Smooth muscle cell (in vitro differentiated cells): ENCODE data around the gene SGMS1. TPM values are rescaled to one million over a fixed set of nuclear protein-coding genes. Genes with fewer than 3 reads are reported as not detected.

ENCODE experiments used
- DNase-seq: peaks from one replicate; lab custom pipeline; 2025; ENCODE audit not compliant: unreplicated experiment; lab: John Stamatoyannopoulos, UW
- H2AFZ ChIP-seq: fragments of 200-600 bp; sonication (generic); 2 replicates; pipeline ENCODE4 v1.6.0; 2016; ENCODE audit warnings: antibody characterized with exemption, low read depth, mild to moderate bottlenecking
- H3F3A ChIP-seq: fragments of 200-600 bp; sonication (generic); 2 replicates; pipeline ENCODE4 v1.6.0; 2017; ENCODE audit warnings: antibody characterized with exemption, low read depth
- H3K27ac ChIP-seq: fragments of 200-600 bp; sonication (generic); 2 replicates; pipeline ENCODE4 v1.5.1; 2016; ENCODE audit warnings: low read depth, mild to moderate bottlenecking
- H3K27me3 ChIP-seq: fragments of 200-600 bp; sonication (generic); 2 replicates; pipeline ENCODE4 v1.6.1; 2016; ENCODE audit warnings: low read depth, mild to moderate bottlenecking
- H3K36me3 ChIP-seq: fragments of 200-600 bp; sonication (generic); 2 replicates; pipeline ENCODE4 v1.5.1; 2016; ENCODE audit warnings: low read depth
- H3K4me1 ChIP-seq: fragments of 200-600 bp; sonication (generic); 2 replicates; pipeline ENCODE4 v1.5.1; 2016; ENCODE audit warnings: low read depth
- H3K4me2 ChIP-seq: fragments of 200-600 bp; sonication (generic); 2 replicates; pipeline ENCODE4 v1.6.0; 2016; ENCODE audit warnings: mild to moderate bottlenecking
- H3K4me3 ChIP-seq: fragments of 200-600 bp; sonication (generic); 2 replicates; pipeline ENCODE4 v1.5.1; 2016; ENCODE audit warnings: mild to moderate bottlenecking
- H3K79me2 ChIP-seq: fragments of 200-600 bp; sonication (generic); 2 replicates; pipeline ENCODE4 v1.6.0; 2016; ENCODE audit warnings: low read depth, mild to moderate bottlenecking
- H3K9ac ChIP-seq: fragments of 200-600 bp; sonication (generic); 2 replicates; pipeline ENCODE4 v1.6.0; 2016; ENCODE audit warnings: low read depth
- H3K9me3 ChIP-seq: fragments of 200-600 bp; sonication (generic); replicated peaks from 2 replicates; pipeline ENCODE4 v1.5.1; 2016; ENCODE audit warnings: low read depth
- H4K20me1 ChIP-seq: fragments of 200-600 bp; sonication (generic); 2 replicates; pipeline ENCODE4 v1.6.0; 2016; ENCODE audit warnings: low read depth
- CTCF ChIP-seq: fragments of 200-600 bp; sonication (generic); IDR thresholded peaks from 2 replicates; pipeline ENCODE4 v1.5.1; 2017; ENCODE audit warnings: borderline replicate concordance, mild to moderate bottlenecking, antibody characterized with exemption; ENCODE audit not compliant: insufficient read depth, poor library complexity, severe bottlenecking
- WGBS: methylation state at CpG from one replicate; pipeline ENCODE4 v1.1.7; 2016; ENCODE audit warnings: low lambda C conversion rate; 5-methylcytosine and 5-hydroxymethylcytosine counted together
- polyA plus RNA-seq: library from polyadenylated mRNA; unstranded; fragments of >200 nt; fragmentation: Nextera tagmentation; extraction: Ambion mirVana; gene quantifications from 2 replicates; pipeline ENCODE4 v1.2.1, GENCODE V29; 2016
- total RNA-seq: library from RNA; depleted of rRNA; stranded (reverse); fragments of >200 nt; gene quantifications from 2 replicates; pipeline ENCODE4 v1.2.3, GENCODE V29; 2014

SGMS1 gene
- total and polyA plus RNA-seq, 2 experiments from 2014 or later, result 4.0 to 14.3 TPM

GRCh38 chr10:50326172-50326555 lies 297.6 kb downstream of the SGMS1 start:
- Histone ChIP-seq H3K9ac (no peak overlapping the region), H4K20me1 (no peaks in the 10 kb centered on the region), H3K4me3 (no peak overlapping the region), H3K9me3 (no peaks in the 10 kb centered on the region), H3K36me3 (no peaks in the 10 kb centered on the region), H3F3A (no peaks in the 10 kb centered on the region), H3K27ac (no peak overlapping the region), H3K4me2 (peak overlapping the region; percentile 11), H3K27me3 (no peaks in the 10 kb centered on the region), H3K79me2 (no peaks in the 10 kb centered on the region), H3K4me1 (no peaks in the 10 kb centered on the region), H2AFZ (no peak overlapping the region)
- no peak for TF ChIP-seq CTCF
- no peak for DNase-seq

- H3K4me2 ChIP-seq, result peak overlapping the region; percentile 6
- H4K20me1 ChIP-seq, result no peaks in the 10 kb centered on the region
- H3K27me3 ChIP-seq, result no peaks in the 10 kb centered on the region
- H3K36me3 ChIP-seq, result no peaks in the 10 kb centered on the region
- peak overlapping the region; percentile 15 for H3K27ac ChIP-seq
- no peak for TF ChIP-seq CTCF
- H3K4me3 ChIP-seq, result no peak overlapping the region
- no peaks in the 10 kb centered on the region for H3K4me1 ChIP-seq
- no peak overlapping the region for H2AFZ ChIP-seq
- H3K9ac ChIP-seq, result no peak overlapping the region
- H3F3A ChIP-seq, result no peaks in the 10 kb centered on the region
- H3K9me3 ChIP-seq, result no peaks in the 10 kb centered on the region
- DNase-seq, result no peak
- WGBS, result 45% methylated on average over 6 of the region's 6 CpGs
- H3K79me2 ChIP-seq, result no peaks in the 10 kb centered on the region
These were observed 298.1 kb downstream of the SGMS1 start for GRCh38 chr10:50325449-50326171.

GRCh38 chr10:50324680-50325393 lies 298.9 kb downstream of the SGMS1 start:
- Histone ChIP-seq H3K4me2 (peak overlapping the region; percentile 6), H3K9me3 (no peaks in the 10 kb centered on the region), H3F3A (no peaks in the 10 kb centered on the region), H2AFZ (no peak overlapping the region), H3K36me3 (no peaks in the 10 kb centered on the region), H3K27me3 (no peaks in the 10 kb centered on the region), H3K4me1 (no peaks in the 10 kb centered on the region), H3K4me3 (no peak overlapping the region), H3K9ac (no peak overlapping the region), H3K27ac (peak overlapping the region; percentile 15), H4K20me1 (no peaks in the 10 kb centered on the region), H3K79me2 (no peaks in the 10 kb centered on the region)
- no peak for TF ChIP-seq CTCF
- WGBS, result 98% methylated on average over 4 of the region's 4 CpGs
- DNase-seq, result no peak
